ENCODE data around the gene CCDC141. TPM values are rescaled to one million over a fixed set of nuclear protein-coding genes. Genes with fewer than 3 reads are reported as not detected.

The CCDC141 gene
- total RNA-seq, 6 donors from 2014 or later, result 18.5 to 126 (median 58.5) TPM

DNA sequence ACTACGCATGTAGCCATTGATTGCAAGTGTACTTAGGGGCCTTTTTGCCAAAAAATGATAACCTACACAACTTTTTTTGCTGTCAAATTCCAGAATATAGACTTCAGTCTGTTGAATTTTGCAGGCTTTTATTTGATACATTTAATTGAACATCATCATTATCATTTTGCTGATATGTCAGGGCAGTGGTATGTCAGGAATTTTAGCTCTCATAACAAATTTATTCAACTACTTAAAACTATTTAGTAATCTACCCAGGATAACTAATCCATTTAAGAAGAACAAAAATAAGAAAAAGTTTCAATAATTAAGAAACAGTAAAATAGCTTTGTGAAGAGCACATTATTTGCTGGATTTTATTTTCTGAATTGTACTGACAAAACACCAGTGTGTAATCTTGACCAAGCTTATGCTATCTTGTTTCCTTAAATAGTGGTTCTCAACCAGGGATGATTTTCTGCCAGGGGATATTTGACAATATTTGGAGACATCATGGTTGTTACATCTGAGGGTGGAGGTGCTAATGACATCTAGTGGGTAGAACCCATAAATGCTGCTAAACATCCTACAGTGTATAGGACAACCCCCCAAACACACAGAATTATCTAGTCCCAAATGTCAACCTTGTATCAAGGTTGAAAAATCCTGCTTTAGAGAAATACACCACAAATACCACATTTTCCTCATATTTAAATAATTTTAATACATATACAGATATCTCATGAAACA, 230.6 kb downstream of the CCDC141 start:
- Histone ChIP-seq H3K27ac (no peak overlapping the region), H3K4me1 (peaks cover 0 to 5% (median 3%) of the 10 kb centered on the region in 4 donors), H3K4me3 (no peak overlapping the region), H3K36me3 (no peaks in the 10 kb centered on the region), H3K27me3 (no peaks in the 10 kb centered on the region), H3K9me3 (no peaks in the 10 kb centered on the region)
- 92 to 97% methylated on average over 1 of the region's 1 CpG for WGBS, 2 donors
- no peak for DNase-seq
- ATAC-seq (ENCODE audit: low FRiP score in 2 of 2), result no peak
- no peak for TF ChIP-seq POLR2A (IDR thresholded peaks at IDR 0.05)
- no peak for TF ChIP-seq EP300 (IDR thresholded peaks at IDR 0.05)
- TF ChIP-seq, protein P1, sequence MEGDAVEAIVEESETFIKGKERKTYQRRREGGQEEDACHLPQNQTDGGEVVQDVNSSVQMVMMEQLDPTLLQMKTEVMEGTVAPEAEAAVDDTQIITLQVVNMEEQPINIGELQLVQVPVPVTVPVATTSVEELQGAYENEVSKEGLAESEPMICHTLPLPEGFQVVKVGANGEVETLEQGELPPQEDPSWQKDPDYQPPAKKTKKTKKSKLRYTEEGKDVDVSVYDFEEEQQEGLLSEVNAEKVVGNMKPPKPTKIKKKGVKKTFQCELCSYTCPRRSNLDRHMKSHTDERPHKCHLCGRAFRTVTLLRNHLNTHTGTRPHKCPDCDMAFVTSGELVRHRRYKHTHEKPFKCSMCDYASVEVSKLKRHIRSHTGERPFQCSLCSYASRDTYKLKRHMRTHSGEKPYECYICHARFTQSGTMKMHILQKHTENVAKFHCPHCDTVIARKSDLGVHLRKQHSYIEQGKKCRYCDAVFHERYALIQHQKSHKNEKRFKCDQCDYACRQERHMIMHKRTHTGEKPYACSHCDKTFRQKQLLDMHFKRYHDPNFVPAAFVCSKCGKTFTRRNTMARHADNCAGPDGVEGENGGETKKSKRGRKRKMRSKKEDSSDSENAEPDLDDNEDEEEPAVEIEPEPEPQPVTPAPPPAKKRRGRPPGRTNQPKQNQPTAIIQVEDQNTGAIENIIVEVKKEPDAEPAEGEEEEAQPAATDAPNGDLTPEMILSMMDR (IDR thresholded peaks at IDR 0.05), result no peak
- no peak for TF ChIP-seq POLR2AphosphoS5 (IDR thresholded peaks at IDR 0.05)

DNA sequence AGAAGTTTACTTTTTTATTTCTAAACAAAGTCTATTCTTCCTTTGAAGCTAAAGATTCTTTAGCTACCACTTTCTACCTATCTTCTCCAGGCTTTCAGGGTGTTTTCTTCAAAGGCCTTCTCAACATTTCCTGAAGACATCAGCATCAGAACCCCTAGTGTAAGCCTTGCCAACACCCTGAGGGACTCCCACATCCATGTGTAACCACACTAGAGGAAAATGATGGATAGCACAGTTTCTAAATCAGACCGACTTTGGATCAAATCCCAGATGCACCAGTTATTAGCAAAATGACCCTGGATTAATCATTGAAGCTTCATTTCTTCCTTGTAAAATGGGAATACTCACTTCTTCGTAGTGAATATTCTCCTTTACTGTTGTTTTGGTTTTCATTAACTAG, 238.0 kb downstream of the CCDC141 start:
- Histone ChIP-seq H3K4me3 (no peak overlapping the region), H3K27ac (no peak overlapping the region), H3K27me3 (no peaks in the 10 kb centered on the region), H3K36me3 (no peaks in the 10 kb centered on the region), H3K4me1 (no peaks in the 10 kb centered on the region), H3K9me3 (no peaks in the 10 kb centered on the region)
- 78 to 82% methylated on average over 2 of the region's 2 CpGs for WGBS, 2 donors
- DNase-seq, result no peak
- no peak for TF ChIP-seq POLR2A (IDR thresholded peaks at IDR 0.05)
- TF ChIP-seq POLR2AphosphoS5 (IDR thresholded peaks at IDR 0.05), result no peak
- TF ChIP-seq, protein P1 (IDR thresholded peaks at IDR 0.05), result no peak
- no peak for TF ChIP-seq EP300 (IDR thresholded peaks at IDR 0.05)
- no peak for ATAC-seq (ENCODE audit: low FRiP score in 2 of 2)

DNA sequence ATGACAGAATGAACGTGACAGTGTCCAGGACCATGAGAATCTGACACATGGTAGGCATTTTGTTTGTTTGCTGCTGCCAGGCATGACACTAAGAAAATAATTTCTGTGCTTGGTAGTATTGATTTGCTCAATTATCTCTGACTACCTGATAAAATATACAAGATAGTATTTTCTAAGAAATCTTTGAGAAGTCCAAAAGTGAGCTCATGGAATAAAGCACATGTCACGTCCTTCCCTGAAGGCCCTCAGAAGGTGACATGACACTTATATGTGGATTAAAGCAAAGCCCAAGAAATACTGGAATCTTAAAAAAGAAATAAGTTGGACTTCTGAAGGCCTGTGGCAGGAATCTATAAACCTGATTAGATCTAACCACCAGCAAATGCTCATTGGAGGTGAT, 238.9 kb downstream of the CCDC141 start:
- no peaks in the 10 kb centered on the region for H3K27me3 ChIP-seq
- no peak overlapping the region for H3K27ac ChIP-seq
- DNase-seq (no peak), ATAC-seq (ENCODE audit: low FRiP score in 2 of 2) (no peak)
- no peak overlapping the region for H3K4me3 ChIP-seq
- no peaks in the 10 kb centered on the region for H3K36me3 ChIP-seq
- H3K4me1 ChIP-seq, result no peaks in the 10 kb centered on the region
- WGBS, 2 donors, result 88% methylated on average over 2 of the region's 2 CpGs
- no peaks in the 10 kb centered on the region for H3K9me3 ChIP-seq
- TF ChIP-seq POLR2AphosphoS5 (IDR thresholded peaks at IDR 0.05) (no peak), EP300 (IDR thresholded peaks at IDR 0.05) (no peak), POLR2A (IDR thresholded peaks at IDR 0.05) (no peak)
- TF ChIP-seq, protein P1 (IDR thresholded peaks at IDR 0.05), result no peak

DNA sequence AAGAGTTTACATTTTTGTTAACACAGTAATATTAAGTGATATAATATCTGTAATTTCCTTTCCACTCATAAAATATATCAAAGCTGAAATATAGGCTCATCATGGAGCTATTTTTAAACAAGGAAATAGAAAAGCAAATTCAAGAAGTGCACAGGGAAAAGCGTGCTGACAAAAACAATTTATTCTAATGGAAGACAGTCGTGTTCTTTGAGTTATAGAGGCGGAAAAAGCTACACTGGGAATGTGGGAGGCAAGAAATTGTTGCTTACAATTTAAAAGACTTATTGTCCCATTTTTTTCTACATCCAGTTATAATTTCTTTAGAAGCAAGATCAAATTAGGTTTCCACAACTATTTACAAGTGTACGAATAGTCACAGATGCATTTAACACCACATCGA, 239.5 kb downstream of the CCDC141 start:
- no peak for ATAC-seq (ENCODE audit: low FRiP score in 2 of 2)
- H3K9me3 ChIP-seq, result no peaks in the 10 kb centered on the region
- H3K36me3 ChIP-seq, result no peaks in the 10 kb centered on the region
- H3K4me1 ChIP-seq, result no peaks in the 10 kb centered on the region
- no peak for DNase-seq
- WGBS, 2 donors, result 87 to 94% methylated on average over 5 of the region's 5 CpGs
- no peak for TF ChIP-seq POLR2A (IDR thresholded peaks at IDR 0.05)
- TF ChIP-seq POLR2AphosphoS5 (IDR thresholded peaks at IDR 0.05), result no peak
- TF ChIP-seq, protein P1 (IDR thresholded peaks at IDR 0.05), result no peak
- no peak for TF ChIP-seq EP300 (IDR thresholded peaks at IDR 0.05)
- no peaks in the 10 kb centered on the region for H3K27me3 ChIP-seq
- no peak overlapping the region for H3K4me3 ChIP-seq
- H3K27ac ChIP-seq, result no peak overlapping the region

All from upper lobe of left lung (tissue), 6 donors.